Central memory CD8-positive, alpha-beta T cell (primary cell): Measurements from ENCODE around the gene BRAT1.

ENCODE experiments used
- ATAC-seq: fragments of 150-1000 bp; cut with Tn5 transposase; replicated peaks from 2 replicates; pipeline ENCODE4 v1.10.0; 2022; ENCODE audit warnings: mild to moderate bottlenecking, moderate FRiP score, moderate number of reproducible peaks; ENCODE audit not compliant: poor library complexity, severe bottlenecking; ENCODE audit errors: extremely low read depth
- DNase-seq, 2 donors: peaks; one replicate each; pipeline ENCODE4 v3.0.0; 2021; ENCODE audit warnings: low spot score in 2 of 2
- H3K27ac Mint-ChIP-seq: one replicate; pipeline ENCODE4 v1.8.0; 2022; ENCODE audit warnings: low read depth, mild to moderate bottlenecking, moderate library complexity, mixed read lengths
- H3K27me3 Mint-ChIP-seq: one replicate; pipeline ENCODE4 v1.8.0; 2022; ENCODE audit warnings: mixed read lengths
- H3K36me3 Mint-ChIP-seq: one replicate; pipeline ENCODE4 v1.8.0; 2022; ENCODE audit warnings: mild to moderate bottlenecking, moderate library complexity, mixed read lengths; ENCODE audit not compliant: insufficient read depth
- H3K4me1 Mint-ChIP-seq: one replicate; pipeline ENCODE4 v1.8.0; 2022; ENCODE audit warnings: mixed read lengths
- H3K4me3 Mint-ChIP-seq: one replicate; pipeline ENCODE4 v1.8.0; 2022; ENCODE audit warnings: mild to moderate bottlenecking, moderate library complexity, mixed read lengths
- H3K9me3 Mint-ChIP-seq: one replicate; pipeline ENCODE4 v1.8.0; 2022; ENCODE audit warnings: mixed read lengths

The BRAT1 gene

GRCh38 chr7:2555121-2556052 is at the start of gene BRAT1:
Gene BRAT1 (minus strand): TSS chr7:2555524. CDS start chr7:2554431, 1,093 bp downstream.
- Mint-ChIP-seq H3K36me3 (peaks cover 19% of the 10 kb centered on the region), H3K27ac (peak within 1 kb of the TSS; percentile 85), H3K4me3 (peak within 1 kb of the TSS; percentile 89), H3K9me3 (no peaks in the 10 kb centered on the region), H3K27me3 (no peaks in the 10 kb centered on the region), H3K4me1 (peaks cover 28% of the 10 kb centered on the region)
- ATAC-seq (peak; percentile 87), DNase-seq (peak; percentile 86 to 89)

GRCh38 chr7:2604608-2605174 is 49.4 kb upstream of the BRAT1 start:
- Mint-ChIP-seq H3K36me3 (peaks cover 6% of the 10 kb centered on the region), H3K27ac (no peak overlapping the region), H3K27me3 (no peaks in the 10 kb centered on the region), H3K9me3 (no peaks in the 10 kb centered on the region), H3K4me3 (no peak overlapping the region), H3K4me1 (peaks cover 5% of the 10 kb centered on the region)
- DNase-seq (no peak), ATAC-seq (no peak)

GRCh38 chr7:2603044-2603965 is 48.0 kb upstream of the BRAT1 start:
- no peak for DNase-seq
- H3K36me3 Mint-ChIP-seq, result peaks cover 8% of the 10 kb centered on the region
- ATAC-seq, result no peak
- H3K27ac Mint-ChIP-seq, result no peak overlapping the region
- no peak overlapping the region for H3K4me3 Mint-ChIP-seq
- no peaks in the 10 kb centered on the region for H3K27me3 Mint-ChIP-seq
- no peaks in the 10 kb centered on the region for H3K9me3 Mint-ChIP-seq
- peaks cover 5% of the 10 kb centered on the region for H3K4me1 Mint-ChIP-seq

- ATAC-seq, result no peak
- DNase-seq, result no peak
These were observed 47.2 kb upstream of the BRAT1 start for GRCh38 chr7:2602406-2603043.

GRCh38 chr7:2601907-2602306 is 46.6 kb upstream of the BRAT1 start:
- no peak for ATAC-seq
- no peak for DNase-seq
- H3K4me3 Mint-ChIP-seq, result no peak overlapping the region
- H3K27me3 Mint-ChIP-seq, result no peaks in the 10 kb centered on the region
- no peak overlapping the region for H3K27ac Mint-ChIP-seq
- H3K36me3 Mint-ChIP-seq, result peaks cover 8% of the 10 kb centered on the region
- H3K4me1 Mint-ChIP-seq, result no peaks in the 10 kb centered on the region
- no peaks in the 10 kb centered on the region for H3K9me3 Mint-ChIP-seq

More at GRCh38 chr7:2602406-2603043, 47.2 kb upstream of the BRAT1 start:
- no peak overlapping the region for H3K27ac Mint-ChIP-seq
- no peak overlapping the region for H3K4me3 Mint-ChIP-seq
- H3K9me3 Mint-ChIP-seq, result no peaks in the 10 kb centered on the region
- peaks cover 1% of the 10 kb centered on the region for H3K4me1 Mint-ChIP-seq
- no peaks in the 10 kb centered on the region for H3K27me3 Mint-ChIP-seq
- H3K36me3 Mint-ChIP-seq, result peaks cover 8% of the 10 kb centered on the region

- H3K27ac Mint-ChIP-seq, result no peak overlapping the region
- DNase-seq (no peak), ATAC-seq (no peak)
- peaks cover 9% of the 10 kb centered on the region for H3K36me3 Mint-ChIP-seq
- H3K4me1 Mint-ChIP-seq, result no peaks in the 10 kb centered on the region
- no peaks in the 10 kb centered on the region for H3K27me3 Mint-ChIP-seq
- H3K9me3 Mint-ChIP-seq, result no peaks in the 10 kb centered on the region
- no peak overlapping the region for H3K4me3 Mint-ChIP-seq
These were observed 45.7 kb upstream of the BRAT1 start for GRCh38 chr7:2601065-2601464.

- no peak overlapping the region for H3K4me3 Mint-ChIP-seq
- no peak for DNase-seq
- H3K9me3 Mint-ChIP-seq, result no peaks in the 10 kb centered on the region
- no peak overlapping the region for H3K27ac Mint-ChIP-seq
- peaks cover 13% of the 10 kb centered on the region for H3K36me3 Mint-ChIP-seq
- H3K27me3 Mint-ChIP-seq, result no peaks in the 10 kb centered on the region
- no peaks in the 10 kb centered on the region for H3K4me1 Mint-ChIP-seq
- no peak for ATAC-seq
These were observed 43.0 kb upstream of the BRAT1 start for GRCh38 chr7:2598154-2598823.

GRCh38 chr7:2597273-2597640 is 41.9 kb upstream of the BRAT1 start:
- ATAC-seq (no peak), DNase-seq (no peak)
- no peak overlapping the region for H3K27ac Mint-ChIP-seq
- H3K9me3 Mint-ChIP-seq, result no peaks in the 10 kb centered on the region
- H3K27me3 Mint-ChIP-seq, result no peaks in the 10 kb centered on the region
- H3K36me3 Mint-ChIP-seq, result peaks cover 11% of the 10 kb centered on the region
- no peaks in the 10 kb centered on the region for H3K4me1 Mint-ChIP-seq
- H3K4me3 Mint-ChIP-seq, result no peak overlapping the region

- no peak for ATAC-seq
- H3K4me1 Mint-ChIP-seq, result no peaks in the 10 kb centered on the region
- no peak for DNase-seq
- H3K27me3 Mint-ChIP-seq, result no peaks in the 10 kb centered on the region
- H3K9me3 Mint-ChIP-seq, result no peaks in the 10 kb centered on the region
- H3K4me3 Mint-ChIP-seq, result no peak overlapping the region
- no peak overlapping the region for H3K27ac Mint-ChIP-seq
- peaks cover 9% of the 10 kb centered on the region for H3K36me3 Mint-ChIP-seq
These were observed 41.3 kb upstream of the BRAT1 start for GRCh38 chr7:2596464-2597272.

- Mint-ChIP-seq H3K4me3 (no peak overlapping the region), H3K27me3 (no peaks in the 10 kb centered on the region), H3K36me3 (peaks cover 10% of the 10 kb centered on the region), H3K9me3 (no peaks in the 10 kb centered on the region), H3K27ac (no peak overlapping the region), H3K4me1 (no peaks in the 10 kb centered on the region)
- ATAC-seq (no peak), DNase-seq (no peak)
These were observed 40.0 kb upstream of the BRAT1 start for GRCh38 chr7:2595258-2595860.

- no peaks in the 10 kb centered on the region for H3K4me1 Mint-ChIP-seq
- H3K36me3 Mint-ChIP-seq, result peaks cover 8% of the 10 kb centered on the region
- no peak overlapping the region for H3K4me3 Mint-ChIP-seq
- H3K27me3 Mint-ChIP-seq, result no peaks in the 10 kb centered on the region
- no peaks in the 10 kb centered on the region for H3K9me3 Mint-ChIP-seq
- no peak overlapping the region for H3K27ac Mint-ChIP-seq
- DNase-seq (no peak), ATAC-seq (no peak)
These were observed 39.3 kb upstream of the BRAT1 start for GRCh38 chr7:2594599-2594998.
